H1 (cell line): ENCODE data around the gene CFAP97D1. TPM values are rescaled to one million over a fixed set of nuclear protein-coding genes. Genes with fewer than 3 reads are reported as not detected.

ENCODE experiments used
- CHD1 ChIP-seq: IDR thresholded peaks from 2 replicates; pipeline ENCODE4 v1.6.1; 2012; ENCODE audit warnings: low read depth, low read length, improper control_type of control experiment
- GABPA ChIP-seq: IDR thresholded peaks from 2 replicates; pipeline ENCODE4 v1.6.1; 2011; ENCODE audit warnings: mild to moderate bottlenecking, low read length, moderate library complexity, borderline replicate concordance; ENCODE audit not compliant: insufficient read depth
- polyA plus RNA-seq, 7 experiments: library from polyadenylated mRNA; depleted of rRNA in 3 of 7; stranded (reverse) in 5 of 7; unstranded in 2 of 7; fragments of >200 nt in 5 of 7; fragments of 200-250 nt in 2 of 7; gene quantifications; 1 replicate in 5 of 7; 2 replicates in 1 of 7; 4 replicates in 1 of 7; pipeline versions ENCODE4 v1.2.1 to v1.2.3, GENCODE V29; 2011 to 2013; ENCODE audit warnings: missing spikeins in 2 of 7, mixed read lengths in 2 of 7
- total RNA-seq: library from RNA; stranded (reverse); fragmentation: NEBNext Ultra II Directional; extraction: Animal tissue kit (Norgen Biotek cat#: 25700); gene quantifications from 2 replicates; pipeline ENCODE4 v1.2.1, GENCODE V29; 2021
- TF ChIP-seq, protein P1 (sequence below): fragments of 300-600 bp; sonication (generic); IDR thresholded peaks from 2 replicates; pipeline ENCODE4 v1.7.1; 2012; ENCODE audit warnings: low read length, moderate library complexity, mild to moderate bottlenecking, inconsistent platforms; ENCODE audit not compliant: insufficient replicate concordance

The CFAP97D1 gene
- total and polyA plus RNA-seq, 2 of the 8 experiments (the other 6 are each of a cell fraction or from before 2014, with no cell fraction given) = 0.02 to 0.07 TPM

DNA sequence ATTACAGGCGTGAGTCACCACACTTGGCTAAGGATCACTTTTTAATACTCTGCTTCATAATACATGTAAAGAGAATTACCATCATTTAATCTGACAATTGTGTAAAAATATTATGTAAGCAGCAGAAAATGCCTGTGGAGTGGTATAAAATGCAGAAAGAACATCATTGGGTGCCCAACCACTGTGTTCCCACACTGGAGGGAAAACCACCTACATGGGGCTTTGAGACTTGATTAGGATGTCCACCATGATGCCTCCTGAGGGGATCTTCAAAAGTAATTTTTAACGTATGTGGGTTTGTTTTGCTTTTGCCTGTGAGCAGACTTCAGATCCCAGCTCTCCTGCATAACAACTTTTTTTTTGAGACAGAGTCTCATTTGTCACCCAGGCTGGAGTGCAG, 18.8 kb downstream of the CFAP97D1 start (continued):
- TF ChIP-seq, protein P1, sequence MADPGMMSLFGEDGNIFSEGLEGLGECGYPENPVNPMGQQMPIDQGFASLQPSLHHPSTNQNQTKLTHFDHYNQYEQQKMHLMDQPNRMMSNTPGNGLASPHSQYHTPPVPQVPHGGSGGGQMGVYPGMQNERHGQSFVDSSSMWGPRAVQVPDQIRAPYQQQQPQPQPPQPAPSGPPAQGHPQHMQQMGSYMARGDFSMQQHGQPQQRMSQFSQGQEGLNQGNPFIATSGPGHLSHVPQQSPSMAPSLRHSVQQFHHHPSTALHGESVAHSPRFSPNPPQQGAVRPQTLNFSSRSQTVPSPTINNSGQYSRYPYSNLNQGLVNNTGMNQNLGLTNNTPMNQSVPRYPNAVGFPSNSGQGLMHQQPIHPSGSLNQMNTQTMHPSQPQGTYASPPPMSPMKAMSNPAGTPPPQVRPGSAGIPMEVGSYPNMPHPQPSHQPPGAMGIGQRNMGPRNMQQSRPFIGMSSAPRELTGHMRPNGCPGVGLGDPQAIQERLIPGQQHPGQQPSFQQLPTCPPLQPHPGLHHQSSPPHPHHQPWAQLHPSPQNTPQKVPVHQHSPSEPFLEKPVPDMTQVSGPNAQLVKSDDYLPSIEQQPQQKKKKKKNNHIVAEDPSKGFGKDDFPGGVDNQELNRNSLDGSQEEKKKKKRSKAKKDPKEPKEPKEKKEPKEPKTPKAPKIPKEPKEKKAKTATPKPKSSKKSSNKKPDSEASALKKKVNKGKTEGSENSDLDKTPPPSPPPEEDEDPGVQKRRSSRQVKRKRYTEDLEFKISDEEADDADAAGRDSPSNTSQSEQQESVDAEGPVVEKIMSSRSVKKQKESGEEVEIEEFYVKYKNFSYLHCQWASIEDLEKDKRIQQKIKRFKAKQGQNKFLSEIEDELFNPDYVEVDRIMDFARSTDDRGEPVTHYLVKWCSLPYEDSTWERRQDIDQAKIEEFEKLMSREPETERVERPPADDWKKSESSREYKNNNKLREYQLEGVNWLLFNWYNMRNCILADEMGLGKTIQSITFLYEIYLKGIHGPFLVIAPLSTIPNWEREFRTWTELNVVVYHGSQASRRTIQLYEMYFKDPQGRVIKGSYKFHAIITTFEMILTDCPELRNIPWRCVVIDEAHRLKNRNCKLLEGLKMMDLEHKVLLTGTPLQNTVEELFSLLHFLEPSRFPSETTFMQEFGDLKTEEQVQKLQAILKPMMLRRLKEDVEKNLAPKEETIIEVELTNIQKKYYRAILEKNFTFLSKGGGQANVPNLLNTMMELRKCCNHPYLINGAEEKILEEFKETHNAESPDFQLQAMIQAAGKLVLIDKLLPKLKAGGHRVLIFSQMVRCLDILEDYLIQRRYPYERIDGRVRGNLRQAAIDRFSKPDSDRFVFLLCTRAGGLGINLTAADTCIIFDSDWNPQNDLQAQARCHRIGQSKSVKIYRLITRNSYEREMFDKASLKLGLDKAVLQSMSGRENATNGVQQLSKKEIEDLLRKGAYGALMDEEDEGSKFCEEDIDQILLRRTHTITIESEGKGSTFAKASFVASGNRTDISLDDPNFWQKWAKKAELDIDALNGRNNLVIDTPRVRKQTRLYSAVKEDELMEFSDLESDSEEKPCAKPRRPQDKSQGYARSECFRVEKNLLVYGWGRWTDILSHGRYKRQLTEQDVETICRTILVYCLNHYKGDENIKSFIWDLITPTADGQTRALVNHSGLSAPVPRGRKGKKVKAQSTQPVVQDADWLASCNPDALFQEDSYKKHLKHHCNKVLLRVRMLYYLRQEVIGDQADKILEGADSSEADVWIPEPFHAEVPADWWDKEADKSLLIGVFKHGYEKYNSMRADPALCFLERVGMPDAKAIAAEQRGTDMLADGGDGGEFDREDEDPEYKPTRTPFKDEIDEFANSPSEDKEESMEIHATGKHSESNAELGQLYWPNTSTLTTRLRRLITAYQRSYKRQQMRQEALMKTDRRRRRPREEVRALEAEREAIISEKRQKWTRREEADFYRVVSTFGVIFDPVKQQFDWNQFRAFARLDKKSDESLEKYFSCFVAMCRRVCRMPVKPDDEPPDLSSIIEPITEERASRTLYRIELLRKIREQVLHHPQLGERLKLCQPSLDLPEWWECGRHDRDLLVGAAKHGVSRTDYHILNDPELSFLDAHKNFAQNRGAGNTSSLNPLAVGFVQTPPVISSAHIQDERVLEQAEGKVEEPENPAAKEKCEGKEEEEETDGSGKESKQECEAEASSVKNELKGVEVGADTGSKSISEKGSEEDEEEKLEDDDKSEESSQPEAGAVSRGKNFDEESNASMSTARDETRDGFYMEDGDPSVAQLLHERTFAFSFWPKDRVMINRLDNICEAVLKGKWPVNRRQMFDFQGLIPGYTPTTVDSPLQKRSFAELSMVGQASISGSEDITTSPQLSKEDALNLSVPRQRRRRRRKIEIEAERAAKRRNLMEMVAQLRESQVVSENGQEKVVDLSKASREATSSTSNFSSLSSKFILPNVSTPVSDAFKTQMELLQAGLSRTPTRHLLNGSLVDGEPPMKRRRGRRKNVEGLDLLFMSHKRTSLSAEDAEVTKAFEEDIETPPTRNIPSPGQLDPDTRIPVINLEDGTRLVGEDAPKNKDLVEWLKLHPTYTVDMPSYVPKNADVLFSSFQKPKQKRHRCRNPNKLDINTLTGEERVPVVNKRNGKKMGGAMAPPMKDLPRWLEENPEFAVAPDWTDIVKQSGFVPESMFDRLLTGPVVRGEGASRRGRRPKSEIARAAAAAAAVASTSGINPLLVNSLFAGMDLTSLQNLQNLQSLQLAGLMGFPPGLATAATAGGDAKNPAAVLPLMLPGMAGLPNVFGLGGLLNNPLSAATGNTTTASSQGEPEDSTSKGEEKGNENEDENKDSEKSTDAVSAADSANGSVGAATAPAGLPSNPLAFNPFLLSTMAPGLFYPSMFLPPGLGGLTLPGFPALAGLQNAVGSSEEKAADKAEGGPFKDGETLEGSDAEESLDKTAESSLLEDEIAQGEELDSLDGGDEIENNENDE = no peak
- no peak for TF ChIP-seq CHD1
- no peak for TF ChIP-seq GABPA
